Endothelial cell of umbilical vein (primary cell): Measurements from ENCODE around the gene FAM228B. TPM values are rescaled to one million over a fixed set of nuclear protein-coding genes. Genes with fewer than 3 reads are reported as not detected.

Experiments used
- BruUV-seq: library from RNA; stranded (reverse); fragments of 400-500 nt; replicated peaks from 2 replicates; lab custom pipeline; 2021; lab: Mats Ljungman, UMichigan
- CTCF ChIA-PET: fragments of 300-600, 350-600 bp; sonication (Branson Sonifier 250); formaldehyde crosslinking; loops from one replicate; lab custom pipeline; 2021; ENCODE audit warnings: antibody characterized with exemption, inconsistent platforms; lab: Charles Lee
- POLR2A ChIA-PET: fragments of 300-600, 350-600 bp; sonication (Branson Sonifier 250); formaldehyde crosslinking; loops from one replicate; lab custom pipeline; 2021; ENCODE audit warnings: antibody characterized with exemption, inconsistent platforms; lab: Charles Lee
- DNase-seq: peaks from one replicate; pipeline ENCODE4 v3.0.0-alpha.2; 2011; ENCODE audit warnings: low read depth, low spot score
- FAIRE-seq: peaks from 2 replicates; lab custom pipeline; 2011; peaks lifted over from hg19 to GRCh38; lab: Jason Lieb, UNC
- H2AFZ ChIP-seq: 2 replicates; pipeline ENCODE4 v1.6.0; 2012; ENCODE audit warnings: low read depth, low read length, control low read depth, inconsistent platforms
- H3K27ac ChIP-seq: 2 replicates; pipeline ENCODE4 v1.5.1; 2011; ENCODE audit warnings: low read depth, mild to moderate bottlenecking, control low read depth, low read length, moderate library complexity; ENCODE audit not compliant: insufficient read depth
- H3K27me3 ChIP-seq, 2 experiments: 2 replicates each; pipeline versions ENCODE4 v1.6.0 to v1.6.1; 2011; ENCODE audit warnings: low read length in 2 of 2, mixed read lengths in 1 of 2; ENCODE audit not compliant: control insufficient read depth in 2 of 2, insufficient read depth in 2 of 2
- H3K36me3 ChIP-seq, 2 experiments: 2 replicates in 1 of 2; 3 replicates in 1 of 2; pipeline ENCODE4 v1.5.1; 2011; ENCODE audit warnings: low read length in 2 of 2, mild to moderate bottlenecking in 1 of 2, moderate library complexity in 1 of 2; ENCODE audit not compliant: control insufficient read depth in 2 of 2, insufficient read depth in 2 of 2; ENCODE audit errors: extremely low read depth in 1 of 2
- H3K4me1 ChIP-seq: 3 replicates; pipeline ENCODE4 v1.5.1; 2011; ENCODE audit warnings: mild to moderate bottlenecking, low read length; ENCODE audit not compliant: control insufficient read depth, insufficient read depth; ENCODE audit errors: extremely low read depth
- H3K4me2 ChIP-seq: 2 replicates; pipeline ENCODE4 v1.6.1; 2011; ENCODE audit warnings: low read length, control low read depth, mixed read lengths; ENCODE audit not compliant: insufficient read depth
- H3K4me3 ChIP-seq, 3 experiments: fragments of 200-600 bp in 1 of 3; sonication (generic), shearing (Covaris generic) in 1 of 3; replicated peaks in 1 of 3; 2 replicates each; pipeline ENCODE4 v1.5.1; 2011 to 2016; ENCODE audit warnings: control low read depth in 3 of 3, low read length in 3 of 3, mild to moderate bottlenecking in 2 of 3, inconsistent platforms in 1 of 3, low read depth in 1 of 3, moderate library complexity in 1 of 3; ENCODE audit not compliant: insufficient read depth in 1 of 3
- H3K79me2 ChIP-seq: 2 replicates; pipeline ENCODE4 v1.6.0; 2012; ENCODE audit warnings: low read length, inconsistent platforms; ENCODE audit not compliant: control insufficient read depth, insufficient read depth
- H3K9ac ChIP-seq: replicated peaks from 2 replicates; pipeline ENCODE3; 2011; ENCODE audit warnings: low read length, control low read depth; ENCODE audit not compliant: insufficient read depth; ENCODE audit errors: extremely low read depth
- H3K9me1 ChIP-seq: replicated peaks from 3 replicates; pipeline ENCODE4 v1.6.0; 2011; ENCODE audit warnings: mild to moderate bottlenecking, low read length; ENCODE audit not compliant: control insufficient read depth, insufficient read depth; ENCODE audit errors: extremely low read depth
- H3K9me3 ChIP-seq: replicated peaks from 2 replicates; pipeline ENCODE4 v1.5.1; 2012; ENCODE audit warnings: low read length, inconsistent platforms; ENCODE audit not compliant: control insufficient read depth, insufficient read depth
- H4K20me1 ChIP-seq: replicated peaks from 2 replicates; pipeline ENCODE3; 2011; ENCODE audit warnings: mild to moderate bottlenecking, low read length; ENCODE audit not compliant: control insufficient read depth, insufficient read depth; ENCODE audit errors: extremely low read depth
- EZH2 ChIP-seq: IDR thresholded peaks from 2 replicates; pipeline ENCODE4 v1.6.1; 2012; ENCODE audit warnings: borderline replicate concordance, low read depth, mild to moderate bottlenecking, moderate library complexity, low read length, inconsistent platforms; ENCODE audit not compliant: severe bottlenecking
- FOS ChIP-seq: IDR thresholded peaks from 2 replicates; pipeline ENCODE4 v1.6.1; 2011; ENCODE audit warnings: mild to moderate bottlenecking, low read length, moderate library complexity, borderline replicate concordance; ENCODE audit not compliant: insufficient read depth
- GATA2 ChIP-seq: IDR thresholded peaks from 2 replicates; pipeline ENCODE4 v1.7.0; 2011; ENCODE audit warnings: low read depth, mild to moderate bottlenecking, moderate library complexity, mixed read lengths, low read length; ENCODE audit not compliant: insufficient read length, insufficient read depth
- JUN ChIP-seq: IDR thresholded peaks from 2 replicates; pipeline ENCODE4 v1.6.1; 2011; ENCODE audit warnings: borderline replicate concordance, low read depth; ENCODE audit not compliant: insufficient read length, insufficient read depth
- MYC ChIP-seq: IDR thresholded peaks from one replicate; pipeline ENCODE4 v1.6.1; 2011; ENCODE audit warnings: mild to moderate bottlenecking, low read depth, low read length
- POLR2A ChIP-seq: IDR thresholded peaks from 2 replicates; pipeline ENCODE4 v1.6.1; 2012; ENCODE audit warnings: low read depth, mild to moderate bottlenecking, control low read depth, low read length
- POLR2AphosphoS5 ChIP-seq: IDR thresholded peaks from 2 replicates; pipeline ENCODE4 v1.6.1; 2012; ENCODE audit warnings: low read depth, mild to moderate bottlenecking, control low read depth, low read length, moderate library complexity; ENCODE audit not compliant: insufficient read depth
- dilution Hi-C: fragments of 300-500 bp; cut with MboI; formaldehyde crosslinking; loops from one replicate; pipeline ENCODE4 v1.15.0; 2019; ENCODE audit warnings: low sequenced_read_pairs; ENCODE audit not compliant: extremely low pct_ligation_motif_present
- intact Hi-C: fragments of 100-400 bp; cut with micrococcal nuclease; formaldehyde crosslinking; loops from one replicate; pipeline ENCODE4 v1.10.0; 2022
- polyA plus RNA-seq, 4 experiments: library from polyadenylated mRNA; depleted of rRNA in 3 of 4; stranded (reverse) in 3 of 4; unstranded in 1 of 4; fragments of >200 nt; gene quantifications; 2 replicates each; pipeline versions ENCODE4 v1.2.1 to v1.2.3, GENCODE V29; 2011 to 2012; ENCODE audit warnings: missing spikeins in 1 of 4
- total RNA-seq: library from RNA; stranded (reverse); gene quantifications from 2 replicates; pipeline ENCODE4 v1.2.3, GENCODE V29; 2021
- TF ChIP-seq, protein P1 (sequence below), 2 donors: IDR thresholded peaks; 1 replicate in 1 of 2; 2 replicates in 1 of 2; pipeline ENCODE4 v1.5.1; 2011; ENCODE audit warnings: low read length in 2 of 2, mild to moderate bottlenecking in 2 of 2, moderate library complexity in 2 of 2, control low read depth in 1 of 2, inconsistent platforms in 1 of 2, low read depth in 1 of 2; ENCODE audit not compliant: insufficient read depth in 1 of 2; ENCODE audit errors: extremely low read depth in 1 of 2
- TF ChIP-seq, protein P2 (sequence below): IDR thresholded peaks from 2 replicates; pipeline ENCODE4 v1.6.1; 2011; ENCODE audit not compliant: insufficient read depth, insufficient read length

The FAM228B gene
- total and polyA plus RNA-seq, 2 donors (not counting 3 experiments of a cell fraction or from before 2014, with no cell fraction given): 1.6 to 11.9 TPM

DNA sequence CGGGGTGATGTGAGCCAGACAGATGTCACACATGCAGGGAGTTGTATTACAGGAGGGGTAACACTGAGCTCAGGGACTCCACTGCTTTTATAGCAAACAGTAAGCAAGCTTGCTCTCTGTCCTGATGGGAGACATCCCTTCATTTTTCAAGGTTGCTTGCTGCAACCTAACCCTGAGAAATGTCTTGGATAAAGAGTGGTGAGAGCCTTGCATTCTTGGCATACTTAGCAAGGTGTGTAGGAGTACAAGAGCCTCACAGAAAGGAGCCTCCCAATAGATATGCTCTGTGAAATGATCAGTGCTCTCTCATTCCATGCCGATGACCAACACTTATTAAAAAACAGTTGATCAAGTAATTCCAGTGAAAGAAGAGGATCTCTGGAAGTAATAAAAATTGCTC, 8.2 kb upstream of the FAM228B start:
- intact Hi-C loops: no loop called here
- CTCF ChIA-PET: no interaction called here

DNA sequence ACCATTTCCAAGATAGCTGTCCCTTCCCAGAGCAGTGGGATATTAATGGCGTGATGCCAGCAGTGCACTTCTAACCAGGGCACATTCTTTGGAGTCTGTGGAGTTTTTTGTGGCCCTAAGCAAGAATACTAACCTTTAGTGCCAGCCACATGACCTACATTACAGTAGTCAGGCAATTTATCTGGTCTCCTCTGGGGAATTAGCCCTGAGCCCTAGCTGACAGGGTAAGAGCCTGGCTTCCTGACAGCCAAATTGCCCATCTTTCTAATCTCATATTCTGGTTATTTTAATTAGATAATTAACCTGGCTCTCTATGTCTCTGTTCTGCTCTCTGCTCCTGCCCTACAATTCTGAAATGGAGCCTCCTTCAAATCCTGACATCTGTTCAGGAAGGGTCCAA, 5.4 kb upstream of the FAM228B start:
- Histone ChIP-seq H3K27me3 (no peaks in the 10 kb centered on the region), H3K9ac (no peak overlapping the region), H3K9me3 (no peaks in the 10 kb centered on the region), H3K36me3 (no peaks in the 10 kb centered on the region), H3K4me3 (no peak overlapping the region), H2AFZ (no peak overlapping the region), H3K27ac (no peak overlapping the region), H3K79me2 (no peaks in the 10 kb centered on the region), H3K9me1 (no peaks in the 10 kb centered on the region), H3K4me1 (peaks cover 13% of the 10 kb centered on the region), H3K4me2 (no peak overlapping the region), H4K20me1 (no peaks in the 10 kb centered on the region)
- BruUV-seq: no TSS peak
- DNase-seq (no peak), FAIRE-seq (no peak)
- intact Hi-C loops: no loop called here
- CTCF ChIA-PET: interaction anchor here (2.0 kb wide), 1 partner anchor 293 kb away, joined by 8 read pairs; no protein-coding TSS in a partner anchor
- POLR2A ChIA-PET: no interaction called here
- dilution Hi-C loops: no loop called here
- TF ChIP-seq POLR2A (no peak), FOS (no peak), POLR2AphosphoS5 (no peak), GATA2 (no peak), EZH2 (no peak), MYC (no peak), JUN (no peak)
- TF ChIP-seq, protein P1, sequence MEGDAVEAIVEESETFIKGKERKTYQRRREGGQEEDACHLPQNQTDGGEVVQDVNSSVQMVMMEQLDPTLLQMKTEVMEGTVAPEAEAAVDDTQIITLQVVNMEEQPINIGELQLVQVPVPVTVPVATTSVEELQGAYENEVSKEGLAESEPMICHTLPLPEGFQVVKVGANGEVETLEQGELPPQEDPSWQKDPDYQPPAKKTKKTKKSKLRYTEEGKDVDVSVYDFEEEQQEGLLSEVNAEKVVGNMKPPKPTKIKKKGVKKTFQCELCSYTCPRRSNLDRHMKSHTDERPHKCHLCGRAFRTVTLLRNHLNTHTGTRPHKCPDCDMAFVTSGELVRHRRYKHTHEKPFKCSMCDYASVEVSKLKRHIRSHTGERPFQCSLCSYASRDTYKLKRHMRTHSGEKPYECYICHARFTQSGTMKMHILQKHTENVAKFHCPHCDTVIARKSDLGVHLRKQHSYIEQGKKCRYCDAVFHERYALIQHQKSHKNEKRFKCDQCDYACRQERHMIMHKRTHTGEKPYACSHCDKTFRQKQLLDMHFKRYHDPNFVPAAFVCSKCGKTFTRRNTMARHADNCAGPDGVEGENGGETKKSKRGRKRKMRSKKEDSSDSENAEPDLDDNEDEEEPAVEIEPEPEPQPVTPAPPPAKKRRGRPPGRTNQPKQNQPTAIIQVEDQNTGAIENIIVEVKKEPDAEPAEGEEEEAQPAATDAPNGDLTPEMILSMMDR (IDR thresholded peaks at IDR 0.05; ENCODE audit: extremely low read depth in 1 of 2, insufficient read depth in 1 of 2, low read depth in 1 of 2, low read length in 2 of 2): no peak
- TF ChIP-seq, protein P2, sequence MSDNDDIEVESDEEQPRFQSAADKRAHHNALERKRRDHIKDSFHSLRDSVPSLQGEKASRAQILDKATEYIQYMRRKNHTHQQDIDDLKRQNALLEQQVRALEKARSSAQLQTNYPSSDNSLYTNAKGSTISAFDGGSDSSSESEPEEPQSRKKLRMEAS: no peak

More for the DNA sequence above, 8.2 kb upstream of the FAM228B start:
- TF ChIP-seq, protein P2: no peak
- no peak for TF ChIP-seq MYC
- Histone ChIP-seq H3K27ac (no peak overlapping the region), H3K27me3 (no peaks in the 10 kb centered on the region), H3K36me3 (no peaks in the 10 kb centered on the region), H3K4me1 (peaks cover 7% of the 10 kb centered on the region), H4K20me1 (no peaks in the 10 kb centered on the region), H3K9me3 (no peaks in the 10 kb centered on the region), H3K4me2 (no peak overlapping the region), H3K79me2 (no peaks in the 10 kb centered on the region), H3K9me1 (no peaks in the 10 kb centered on the region), H3K9ac (no peak overlapping the region), H3K4me3 (no peak overlapping the region), H2AFZ (no peak overlapping the region)
- DNase-seq (no peak), FAIRE-seq (no peak)
- no TSS peak for BruUV-seq
- dilution Hi-C loops: no loop called here
- POLR2A ChIA-PET: no interaction called here
